GM19351 (cell line): Measurements from ENCODE around the gene DNALI1.

Experiments used
- ATAC-seq: cut with Tn5 transposase; IDR thresholded peaks from one replicate; pipeline ENCODE4 v1.9.1; 2021; ENCODE audit warnings: mild to moderate bottlenecking, moderate library complexity; ENCODE audit not compliant: unreplicated experiment

Gene DNALI1

DNA sequence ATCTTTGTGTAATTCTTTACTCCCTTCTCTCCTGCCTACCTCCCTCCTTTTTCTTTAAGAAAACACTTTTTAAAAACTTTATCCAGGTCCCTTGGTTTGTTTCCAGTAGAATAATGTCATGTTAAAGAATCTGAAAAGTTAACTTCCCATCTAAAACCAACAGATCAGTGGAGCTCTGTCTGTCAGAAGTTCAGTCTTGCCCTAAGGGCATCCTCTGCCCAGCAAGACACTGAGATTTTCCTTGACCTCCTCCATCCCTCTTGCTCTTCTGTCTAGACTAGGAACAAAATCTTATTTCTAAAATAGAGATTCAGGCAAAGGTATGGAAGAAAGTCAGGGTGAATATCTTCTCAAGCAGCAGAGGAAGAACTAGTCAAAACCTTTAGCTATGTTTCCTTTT, 44.7 kb downstream of the DNALI1 start:
- no peak for ATAC-seq

GRCh38 chr1:37602750-37603694, 46.3 kb downstream of the DNALI1 start:
- no peak for ATAC-seq

DNA sequence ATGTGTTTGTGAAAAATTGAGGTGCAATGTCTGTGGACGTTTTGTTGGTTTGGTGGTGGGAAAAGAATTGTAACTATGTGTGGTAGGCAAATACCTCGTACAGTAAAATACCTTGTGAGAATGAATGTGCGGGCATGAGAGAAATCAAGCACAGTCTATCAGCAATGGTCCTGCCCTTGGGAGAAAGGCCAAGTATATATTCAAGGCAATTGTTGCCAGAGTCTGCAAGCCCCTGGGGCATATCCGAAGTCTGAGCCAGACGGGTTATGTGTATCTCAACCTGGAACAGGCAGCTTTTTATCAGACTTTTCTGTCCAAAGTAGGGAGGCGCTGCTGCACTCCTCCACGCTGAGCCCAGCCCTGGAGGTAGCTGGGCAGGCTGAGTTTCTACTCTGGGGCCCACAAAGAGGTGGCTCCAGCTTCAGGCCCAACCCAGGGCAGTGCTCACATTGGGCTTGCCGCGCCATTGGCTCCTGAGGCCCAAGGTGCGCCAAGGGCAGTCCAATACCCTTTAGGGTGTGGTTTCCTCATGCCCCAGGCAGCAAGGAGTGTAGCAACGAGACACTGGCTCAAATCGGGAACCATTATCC, 48.4 kb downstream of the DNALI1 start:
- ATAC-seq = no peak

GRCh38 chr1:37605806-37606474, 49.2 kb downstream of the DNALI1 start:
- ATAC-seq = no peak

DNA sequence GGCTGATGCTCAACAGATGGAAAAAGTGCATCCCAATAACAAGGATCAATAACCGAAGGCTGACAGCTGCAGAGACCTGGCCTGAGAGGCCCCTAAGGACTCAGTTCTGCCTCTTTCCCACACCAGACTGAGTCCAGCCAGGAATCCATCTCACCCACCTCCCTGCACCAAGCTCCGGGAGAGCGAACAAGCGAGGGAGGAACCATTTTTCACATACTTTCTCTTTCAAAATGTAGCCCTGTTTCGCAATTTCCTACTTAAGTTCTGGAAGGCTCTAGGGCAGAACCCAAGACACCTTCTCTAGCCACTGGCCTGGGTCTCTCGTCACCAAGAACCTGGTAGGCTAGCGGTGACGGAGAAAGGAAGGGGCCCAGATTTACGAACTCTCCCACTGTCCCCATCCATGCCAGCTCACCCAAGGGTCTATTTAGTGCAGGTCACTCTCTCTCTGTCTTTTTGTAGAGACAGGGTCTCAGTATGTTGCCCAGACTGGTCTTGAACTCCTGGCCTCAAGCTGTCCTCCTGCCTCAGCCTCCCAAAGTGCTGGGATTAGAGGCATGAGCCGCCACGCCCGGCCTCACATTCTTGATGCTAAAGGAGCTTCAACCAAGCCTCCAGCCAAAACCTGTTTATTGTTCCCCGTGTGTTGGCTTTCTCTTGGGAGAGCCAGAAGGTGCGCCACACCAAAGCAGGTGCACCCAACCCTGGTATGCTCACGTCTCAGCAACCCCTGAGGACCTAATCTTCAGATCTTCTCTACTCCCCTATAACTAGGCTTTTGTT, 49.9 kb downstream of the DNALI1 start:
- ATAC-seq = no peak

DNA sequence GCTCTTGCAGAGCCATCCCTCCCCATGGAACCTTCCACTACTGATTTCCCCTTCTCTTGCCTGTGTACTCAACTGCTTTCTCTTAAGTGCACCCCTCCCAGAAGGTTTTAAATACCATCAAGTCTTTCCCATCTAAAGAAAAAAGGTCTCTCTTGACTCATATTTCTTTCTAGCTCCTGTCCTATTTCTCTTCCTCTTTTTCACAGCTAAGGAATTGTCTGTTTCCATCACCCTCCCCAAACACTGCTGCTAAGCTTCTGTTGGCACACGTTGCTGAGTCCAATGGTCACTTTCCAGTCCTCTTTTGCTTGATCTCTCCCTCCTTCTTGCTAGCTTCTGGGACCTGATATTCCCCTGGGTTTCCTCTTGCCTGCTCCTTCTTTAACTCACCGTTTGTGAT, 52.3 kb downstream of the DNALI1 start:
- no peak for ATAC-seq

DNA sequence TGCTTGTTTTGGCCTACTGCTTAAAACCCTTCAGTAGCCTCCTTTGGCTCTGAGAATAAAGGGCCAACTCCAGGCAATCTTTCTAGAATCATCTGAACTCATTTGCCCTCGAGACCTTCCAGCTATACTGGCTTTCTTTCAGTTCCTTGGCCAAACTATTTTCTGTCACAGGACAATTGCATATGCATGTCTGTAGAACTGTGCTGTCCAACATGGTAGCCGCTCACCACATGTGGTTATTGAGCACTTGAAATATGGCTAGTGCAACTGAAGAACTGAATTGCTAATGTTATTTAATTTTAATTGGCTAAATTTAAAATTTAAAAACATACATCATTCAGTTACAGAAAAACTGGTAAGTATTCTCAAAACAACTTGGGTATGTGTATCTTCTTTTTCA, 53.3 kb downstream of the DNALI1 start:
- no peak for ATAC-seq

DNA sequence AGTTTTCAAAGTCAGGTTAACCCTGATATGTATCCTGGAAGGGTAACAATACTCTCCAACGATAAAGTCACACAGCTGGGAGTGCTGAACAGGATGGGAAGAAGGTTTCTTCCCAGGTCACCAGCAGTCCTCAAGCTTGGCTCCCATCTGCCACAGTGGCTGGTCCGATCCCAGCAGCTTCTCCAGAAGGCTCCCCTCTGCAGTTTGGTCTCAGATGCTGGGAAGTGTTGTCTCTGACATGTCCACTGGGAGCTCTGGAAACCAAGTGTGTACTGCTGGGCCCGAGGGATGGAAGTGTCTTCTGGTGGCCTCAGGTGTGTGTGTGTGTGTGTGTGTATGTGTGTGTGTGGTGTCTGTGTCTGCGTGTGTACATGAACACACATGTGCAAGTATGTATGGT, 55.4 kb downstream of the DNALI1 start:
- no peak for ATAC-seq

DNA sequence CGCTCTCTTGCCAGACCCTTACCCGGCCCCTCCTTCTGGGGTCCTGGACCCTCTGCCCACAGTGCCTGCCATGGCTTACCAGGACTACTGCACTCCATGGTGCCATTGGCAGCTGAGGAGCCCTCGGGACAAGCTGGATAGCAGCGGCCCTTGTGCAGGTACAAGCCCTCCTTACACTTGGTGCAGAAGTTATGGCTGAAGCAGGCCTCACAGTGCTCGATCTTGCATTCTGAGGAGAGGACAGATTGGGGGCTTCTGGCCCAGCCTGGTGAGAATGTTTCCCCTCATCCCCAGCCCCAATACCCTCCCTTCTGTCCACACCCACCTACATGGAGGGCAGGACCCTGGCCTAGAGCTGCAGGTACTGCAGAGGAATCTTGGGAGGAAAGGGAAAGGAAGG, 57.4 kb downstream of the DNALI1 start:
- ATAC-seq = no peak

GRCh38 chr1:37616330-37616729, 59.6 kb downstream of the DNALI1 start:
- ATAC-seq = no peak
